Ovary (tissue), 3 donors: ENCODE measurements around the gene GJA1.

Experiments used
- CTCF ChIP-seq, 3 donors: fragments of 450-650 bp in 2 of 3; fragments of 200-600 bp in 1 of 3; IDR thresholded peaks; one replicate each; pipeline versions ENCODE4 v1.5.1 to v1.8.0; 2016 to 2022; ENCODE audit warnings: antibody characterized with exemption in 3 of 3, mild to moderate bottlenecking in 1 of 3
- EP300 ChIP-seq: sonication (generic); formaldehyde crosslinking; IDR thresholded peaks from one replicate; pipeline ENCODE4 v1.6.1; 2017; ENCODE audit warnings: antibody characterized with exemption
- donor health status: DM: no; HTN: no; CAD: no.

- no peak for TF ChIP-seq CTCF (IDR thresholded peaks at IDR 0.05)
- TF ChIP-seq EP300, result no peak
These were observed 1.8 kb downstream of the GJA1 start for GRCh38 chr6:121436960-121437850.
